ENCODE data around the gene BAZ1B.
A peak's percentile ranks its signal among the peaks of the same experiment; 100 is the strongest.

Gene BAZ1B

DNA sequence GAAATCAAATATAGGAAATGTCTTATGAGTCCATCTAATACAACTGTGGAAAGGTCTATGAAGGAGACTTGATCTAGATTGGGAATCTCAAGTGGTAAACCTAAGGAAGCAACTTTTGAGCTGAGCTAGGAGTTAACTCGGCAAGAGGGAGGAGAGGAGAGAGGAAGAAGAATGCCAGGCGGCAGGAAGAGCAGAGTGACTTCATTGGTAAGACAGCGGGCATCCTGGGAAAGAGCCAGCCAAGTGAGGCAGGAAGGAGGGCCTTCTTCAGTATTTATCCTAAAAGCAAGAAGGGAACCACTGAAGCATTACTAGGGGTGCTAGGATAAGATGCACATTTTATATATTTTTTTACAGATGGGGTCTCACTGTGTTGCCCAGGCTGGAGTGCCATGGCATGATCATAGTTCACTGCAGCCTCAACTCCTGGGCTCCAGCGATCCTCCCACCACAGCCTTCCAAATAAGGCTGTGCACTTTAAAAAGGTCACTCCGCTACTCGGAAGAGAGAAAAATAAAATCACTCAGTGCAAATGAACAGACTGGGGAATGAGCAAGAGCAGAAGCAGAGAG lies 33.4 kb upstream of the BAZ1B start:
- TF ChIP-seq GATA2 (IDR thresholded peaks at IDR 0.05; ENCODE audit: low read depth, low read length) (no peak), GATA3 (IDR thresholded peaks at IDR 0.05; ENCODE audit: low read depth, low read length) (no peak)

DNA sequence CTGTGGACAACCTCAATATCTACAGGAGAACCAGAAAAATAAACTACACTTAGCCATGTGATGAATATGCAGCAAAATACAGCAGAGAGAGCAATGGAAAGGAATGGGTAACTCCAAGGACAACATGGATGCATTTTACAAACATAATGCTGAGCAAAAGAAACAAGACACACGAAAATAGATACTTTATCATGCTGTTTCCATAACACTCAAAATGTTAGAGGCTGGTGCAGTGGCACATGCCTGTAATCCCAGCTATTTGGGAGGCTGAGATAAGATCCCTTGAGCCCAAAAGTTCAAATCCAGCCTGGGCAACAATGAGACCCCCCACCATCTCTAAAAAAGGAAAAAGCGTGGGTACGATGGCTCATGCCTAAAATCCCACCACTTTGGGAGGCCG lies 27.1 kb upstream of the BAZ1B start:
- no peak for TF ChIP-seq GATA3 (IDR thresholded peaks at IDR 0.05; ENCODE audit: low read depth, low read length)
- no peak for TF ChIP-seq GATA2 (IDR thresholded peaks at IDR 0.05; ENCODE audit: low read depth, low read length)

DNA sequence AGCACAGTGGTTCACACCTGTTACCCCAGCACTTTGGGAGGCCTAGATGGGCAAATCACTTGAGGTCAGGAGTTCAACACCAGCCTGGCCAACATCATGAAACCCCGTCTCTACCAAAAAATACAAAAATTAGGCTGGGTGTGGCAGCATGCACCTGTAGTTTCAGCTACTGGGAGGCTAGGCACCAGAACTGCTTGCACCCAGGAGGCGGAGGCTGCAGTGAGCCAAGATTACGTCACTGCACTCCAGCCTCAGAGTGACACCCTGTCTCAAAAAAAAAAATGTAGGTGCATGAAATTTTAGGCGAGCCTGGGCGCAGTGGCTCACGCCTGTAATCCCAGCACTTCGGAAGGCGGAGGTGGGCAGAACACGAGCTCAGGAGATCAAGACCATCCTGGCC lies 25.7 kb upstream of the BAZ1B start:
- TF ChIP-seq GATA2 (IDR thresholded peaks at IDR 0.05; ENCODE audit: low read depth, low read length) (no peak), GATA3 (IDR thresholded peaks at IDR 0.05; ENCODE audit: low read depth, low read length) (no peak)

DNA sequence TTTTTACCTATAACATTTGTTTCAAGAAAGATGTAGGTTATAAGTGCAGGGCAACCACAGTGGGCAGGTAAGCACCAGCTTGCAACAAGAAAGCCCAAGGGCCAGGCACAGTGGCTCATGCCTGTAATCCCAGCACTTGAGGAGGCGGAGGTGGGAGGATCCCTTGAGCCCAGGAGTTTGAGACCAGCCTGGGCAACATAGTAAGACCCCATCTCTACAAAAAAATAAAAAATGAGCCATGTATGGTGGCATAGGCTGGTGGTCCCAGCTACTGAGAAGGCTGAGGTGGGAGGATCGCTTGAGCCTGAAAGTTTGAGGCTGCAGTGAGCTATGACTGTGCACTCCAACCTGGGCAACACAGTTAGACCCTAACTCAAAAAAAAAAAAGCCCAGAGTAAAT lies 22.6 kb upstream of the BAZ1B start:
- TF ChIP-seq GATA3 (IDR thresholded peaks at IDR 0.05; ENCODE audit: low read depth, low read length) (no peak), GATA2 (IDR thresholded peaks at IDR 0.05; ENCODE audit: low read depth, low read length) (no peak)

DNA sequence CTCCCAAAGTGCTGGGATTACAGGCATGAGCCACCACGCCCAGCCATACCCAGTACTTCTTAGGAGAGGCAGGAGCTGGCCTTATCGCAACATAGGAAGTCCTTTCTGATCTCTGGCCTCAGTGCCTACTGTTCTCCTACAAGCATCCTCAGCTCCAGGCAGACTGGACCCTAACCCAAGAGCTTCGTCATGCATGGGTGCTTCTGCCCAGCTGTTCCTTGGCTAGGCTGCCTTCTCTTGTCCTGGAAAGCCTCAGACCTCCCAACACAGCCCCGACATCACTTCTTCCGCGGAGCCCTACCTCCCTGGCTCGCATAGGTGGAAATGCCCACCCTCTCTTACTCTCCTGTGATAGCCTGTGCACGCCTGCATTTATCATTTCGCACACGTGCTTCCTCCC lies 19.6 kb upstream of the BAZ1B start:
- TF ChIP-seq GATA3 (IDR thresholded peaks at IDR 0.05; ENCODE audit: low read depth, low read length): no peak
- TF ChIP-seq GATA2 (IDR thresholded peaks at IDR 0.05; ENCODE audit: low read depth, low read length): no peak

DNA sequence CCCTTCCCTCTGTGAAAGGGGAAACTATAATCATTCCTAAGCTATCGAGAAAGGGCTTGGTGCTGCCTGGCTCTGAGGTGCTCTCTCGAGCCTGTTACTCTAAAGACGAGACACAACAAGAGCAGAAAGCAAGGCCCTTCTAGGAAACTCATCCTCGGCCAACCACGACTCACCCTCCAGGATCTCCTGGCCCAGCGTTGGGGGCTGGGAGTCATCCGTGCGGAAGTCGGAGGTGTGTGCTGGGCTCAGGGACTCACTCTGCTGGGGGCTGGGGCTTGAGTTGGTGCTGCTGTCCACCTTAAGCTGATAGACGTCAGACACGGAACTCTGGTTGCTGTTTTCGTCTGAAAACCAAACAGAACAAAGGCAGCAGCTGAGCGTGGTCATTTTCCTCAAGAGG lies 17.6 kb upstream of the BAZ1B start:
- TF ChIP-seq GATA2 (IDR thresholded peaks at IDR 0.05; ENCODE audit: low read depth, low read length): no peak

DNA sequence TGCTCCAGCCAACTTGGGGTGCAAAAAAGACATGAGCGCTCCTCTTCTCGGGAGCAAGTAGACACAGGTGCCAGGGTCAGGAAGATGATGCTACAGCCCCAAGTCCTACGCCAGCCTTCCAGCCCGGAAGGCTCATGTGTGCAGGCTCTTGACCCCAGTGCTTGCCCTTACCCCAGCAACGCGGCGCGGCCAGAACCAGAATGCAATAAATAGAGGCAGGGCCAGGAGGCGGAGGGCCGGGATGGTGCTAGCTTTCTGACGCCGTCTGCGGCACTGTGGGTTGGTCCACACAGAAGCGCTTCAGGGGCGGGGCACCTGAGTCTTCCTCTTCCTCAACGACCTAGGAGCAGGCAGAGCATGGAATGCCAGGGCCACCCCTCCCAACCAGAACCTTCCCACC lies 15.0 kb upstream of the BAZ1B start:
- TF ChIP-seq GATA3 (IDR thresholded peaks at IDR 0.05; ENCODE audit: low read depth, low read length) (no peak), GATA2 (IDR thresholded peaks at IDR 0.05; ENCODE audit: low read depth, low read length) (no peak)

DNA sequence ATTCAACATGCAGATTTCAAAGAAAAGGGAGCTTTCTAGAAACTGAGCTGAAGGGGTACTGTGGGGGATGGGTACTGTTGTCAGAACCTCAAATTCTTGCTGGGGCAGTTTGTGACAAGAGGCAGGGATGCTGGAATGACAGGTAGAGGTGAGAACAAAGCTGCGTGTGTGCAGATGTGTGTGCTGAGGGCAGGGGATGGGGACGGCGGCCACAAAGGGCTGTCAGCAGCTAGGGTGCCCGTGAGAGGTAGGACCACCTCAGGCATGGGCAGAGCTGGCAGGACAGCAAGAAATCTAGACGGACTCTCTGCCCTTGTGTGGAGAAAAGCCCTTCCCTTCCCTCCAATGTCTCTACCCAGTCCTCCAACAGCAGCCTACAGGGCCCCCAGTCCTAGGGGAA lies 14.4 kb upstream of the BAZ1B start:
- TF ChIP-seq GATA3 (IDR thresholded peaks at IDR 0.05; ENCODE audit: low read depth, low read length) (no peak), GATA2 (IDR thresholded peaks at IDR 0.05; ENCODE audit: low read depth, low read length) (no peak)

DNA sequence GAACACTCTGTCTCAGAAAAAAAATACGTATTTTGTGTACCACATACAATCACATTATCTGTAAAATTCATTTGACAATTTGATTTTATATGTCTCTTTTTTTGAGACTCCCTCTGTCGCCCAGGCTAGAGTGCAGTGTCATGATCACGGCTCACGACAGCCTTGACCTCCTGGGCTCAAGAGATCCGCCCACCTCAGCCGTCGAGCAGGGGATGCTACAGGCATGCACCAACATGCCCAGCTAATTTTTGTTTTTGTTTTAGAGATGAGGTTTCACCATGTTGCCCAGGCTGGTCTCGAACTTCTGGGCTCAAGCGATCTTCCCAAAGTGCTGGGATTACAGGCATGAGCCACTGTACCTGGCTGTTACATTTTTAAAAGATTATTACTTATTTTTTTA lies 11.6 kb upstream of the BAZ1B start:
- TF ChIP-seq GATA3 (IDR thresholded peaks at IDR 0.05; ENCODE audit: low read depth, low read length) (no peak), GATA2 (IDR thresholded peaks at IDR 0.05; ENCODE audit: low read depth, low read length) (no peak)

DNA sequence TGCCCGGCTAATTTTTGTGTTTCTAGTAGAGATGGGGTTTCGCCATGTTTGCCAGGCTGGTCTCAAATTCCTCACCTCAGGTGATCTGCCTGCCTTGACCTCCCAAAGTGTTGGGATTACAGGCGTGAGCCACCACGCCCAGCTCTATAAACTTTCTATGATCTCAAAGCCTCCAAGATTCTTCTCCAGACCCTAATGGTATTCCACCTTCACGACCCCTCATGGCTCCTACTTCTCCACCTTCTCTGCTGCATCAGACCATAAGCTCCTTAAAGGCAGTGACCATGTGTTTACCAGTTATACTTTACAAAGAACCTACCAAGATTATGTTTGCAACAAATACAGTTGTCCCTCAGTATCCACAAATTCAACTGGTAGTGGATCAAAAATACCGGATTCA lies 10.1 kb upstream of the BAZ1B start:
- no peak for TF ChIP-seq GATA3 (IDR thresholded peaks at IDR 0.05; ENCODE audit: low read depth, low read length)
- no peak for TF ChIP-seq GATA2 (IDR thresholded peaks at IDR 0.05; ENCODE audit: low read depth, low read length)

DNA sequence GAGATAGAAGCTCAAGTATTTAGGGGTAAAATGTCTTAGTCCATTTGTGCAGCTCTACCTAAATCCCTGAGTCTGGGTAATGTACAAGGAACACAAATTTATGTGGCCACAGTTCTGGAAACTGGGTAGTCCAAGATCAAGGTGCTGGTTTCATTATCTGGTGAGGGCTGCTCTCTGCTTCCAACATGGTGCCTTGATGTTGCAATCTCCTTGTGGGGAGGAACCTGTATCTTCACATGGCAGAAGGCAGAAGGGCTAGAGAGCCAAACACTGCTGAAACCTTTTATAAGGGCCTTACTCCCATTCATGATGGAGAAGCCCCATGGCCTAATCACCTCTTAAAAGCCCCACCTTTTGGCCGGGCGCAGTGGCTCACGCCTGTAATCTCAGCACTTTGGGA lies 8.7 kb upstream of the BAZ1B start:
- no peak for TF ChIP-seq GATA3 (IDR thresholded peaks at IDR 0.05; ENCODE audit: low read depth, low read length)
- TF ChIP-seq GATA2 (IDR thresholded peaks at IDR 0.05; ENCODE audit: low read depth, low read length): no peak

DNA sequence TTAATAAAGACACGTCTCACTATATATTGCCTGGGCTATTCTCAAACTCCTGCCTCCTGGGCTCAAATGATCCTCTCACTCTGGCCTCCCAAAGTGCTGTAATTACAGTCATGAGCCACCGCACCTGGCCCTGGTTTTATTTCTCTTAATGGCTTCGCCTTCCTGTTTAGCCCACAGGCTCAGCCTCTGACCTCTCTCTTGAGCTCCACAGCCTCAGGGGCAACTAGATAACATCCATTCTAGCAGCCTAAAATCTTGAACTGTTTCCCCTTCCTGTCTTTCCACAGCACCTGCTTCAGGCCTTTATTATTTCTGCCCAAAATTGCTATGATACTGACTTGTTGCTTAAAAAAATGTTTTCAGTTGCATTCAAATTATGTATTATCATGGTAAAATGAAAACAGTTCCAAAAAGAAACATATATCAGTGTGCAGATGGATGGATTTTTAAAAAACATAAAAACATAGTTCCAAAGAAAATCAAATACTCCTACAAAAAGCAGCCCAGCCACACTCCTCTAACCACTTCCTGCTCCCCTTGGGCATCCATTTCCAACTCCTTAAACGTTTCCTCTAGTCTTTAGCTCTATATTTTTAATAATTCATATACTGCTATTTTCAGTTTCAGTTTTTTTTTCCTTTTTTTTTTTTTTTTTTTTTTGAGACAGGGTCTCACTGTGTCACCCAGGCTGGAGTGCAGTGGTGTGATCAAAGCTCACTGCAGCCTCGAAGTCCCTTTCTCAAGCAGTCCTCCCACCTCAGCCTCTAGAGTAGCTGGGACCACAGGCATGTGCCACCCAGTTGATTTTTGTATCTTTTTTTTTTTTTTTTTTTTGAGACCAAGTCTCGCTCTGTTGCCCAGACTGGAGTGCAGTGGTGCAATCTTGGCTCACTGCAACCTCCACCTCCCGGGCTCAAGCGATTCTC lies 5.1 kb upstream of the BAZ1B start:
- TF ChIP-seq GATA2 (IDR thresholded peaks at IDR 0.05; ENCODE audit: low read depth, low read length) (peak; percentile 47), GATA3 (IDR thresholded peaks at IDR 0.05; ENCODE audit: low read depth, low read length) (no peak)

DNA sequence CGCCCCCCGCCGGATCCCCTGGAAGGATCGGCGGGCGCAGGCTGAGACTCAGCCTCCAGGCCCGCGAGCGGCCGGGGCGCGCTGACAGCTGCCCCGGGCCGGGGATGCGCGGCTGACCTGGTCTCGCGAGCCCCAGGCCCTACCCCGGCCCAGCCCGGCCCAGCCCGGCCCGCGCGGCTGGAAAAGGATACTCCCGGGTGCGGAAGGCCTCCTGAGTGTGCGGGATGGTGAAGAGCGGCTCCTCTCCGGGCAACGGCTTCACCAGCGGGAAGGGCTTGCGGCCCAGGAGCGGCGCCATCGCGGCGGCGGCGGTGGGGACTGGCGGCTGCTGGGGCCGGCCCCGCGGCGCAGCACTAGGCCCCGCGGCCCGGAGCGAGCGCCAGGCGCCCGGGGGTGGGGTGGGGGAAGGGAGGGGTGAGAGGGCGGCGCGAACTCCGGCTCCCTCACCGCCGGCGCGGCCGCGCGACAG lies 423 bp downstream of the BAZ1B start:
- no peak for TF ChIP-seq GATA2 (IDR thresholded peaks at IDR 0.05; ENCODE audit: low read depth, low read length)
- no peak for TF ChIP-seq GATA3 (IDR thresholded peaks at IDR 0.05; ENCODE audit: low read depth, low read length)

DNA sequence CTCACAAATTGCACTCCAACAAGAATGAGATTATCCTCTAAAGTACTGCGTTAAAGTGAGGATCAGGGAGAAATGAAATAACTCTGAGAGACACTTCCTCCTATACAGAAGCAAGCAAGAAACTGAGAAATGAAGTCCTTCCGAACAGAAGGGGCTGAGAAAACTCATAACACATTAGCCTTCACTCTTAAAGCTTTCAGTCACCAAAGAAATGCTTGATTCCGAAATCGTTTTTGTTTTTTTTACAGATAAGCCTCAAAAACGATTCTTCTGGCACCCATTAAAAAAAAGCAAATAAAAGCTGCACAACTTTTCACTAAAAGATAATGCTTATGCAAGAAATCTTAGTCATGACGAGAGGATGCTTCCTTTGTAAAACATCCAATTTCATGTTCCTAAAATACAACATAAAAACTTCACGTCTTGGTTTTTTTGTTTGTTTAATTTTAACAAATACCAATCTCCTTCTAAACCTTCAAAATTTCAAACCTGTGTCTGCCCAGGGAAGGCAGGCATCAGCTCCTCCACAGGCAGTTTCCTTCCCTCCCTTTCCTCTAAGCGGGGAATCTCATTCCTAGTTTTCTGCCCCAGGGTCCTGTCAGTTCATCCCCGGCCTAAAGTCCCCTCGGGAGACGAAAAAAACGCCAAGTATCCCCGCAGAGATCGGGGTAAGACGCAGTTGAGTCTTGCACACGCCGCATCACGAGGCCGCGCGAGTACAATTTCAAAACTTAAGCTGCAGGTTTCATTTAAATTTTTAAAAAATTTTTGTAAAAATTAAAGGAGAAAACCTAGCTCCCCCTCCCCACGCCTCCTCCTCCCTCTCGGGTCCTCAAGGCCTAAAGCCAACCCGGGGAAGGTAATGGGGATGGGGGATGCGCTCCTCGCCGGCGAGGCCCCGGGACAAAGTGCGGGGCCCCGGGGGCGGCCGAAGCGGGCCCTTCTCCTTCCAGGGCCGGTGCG lies 1.1 kb downstream of the BAZ1B start:
- TF ChIP-seq GATA2 (IDR thresholded peaks at IDR 0.05; ENCODE audit: low read depth, low read length) (no peak), GATA3 (IDR thresholded peaks at IDR 0.05; ENCODE audit: low read depth, low read length) (no peak)
